GM12875 (cell line): ENCODE data around the gene BCL11B.

Experiments
- H3K4me3 ChIP-seq: one replicate; pipeline ENCODE4 v1.5.1; 2011; ENCODE audit warnings: low read depth, low read length, control low read depth
- TF ChIP-seq, protein P1 (sequence below): IDR thresholded peaks from 2 replicates; pipeline ENCODE4 v1.5.1; 2011; ENCODE audit warnings: low read depth, mild to moderate bottlenecking, control low read depth, inconsistent platforms, low read length, moderate library complexity, borderline replicate concordance; ENCODE audit not compliant: insufficient read depth

Gene BCL11B

DNA sequence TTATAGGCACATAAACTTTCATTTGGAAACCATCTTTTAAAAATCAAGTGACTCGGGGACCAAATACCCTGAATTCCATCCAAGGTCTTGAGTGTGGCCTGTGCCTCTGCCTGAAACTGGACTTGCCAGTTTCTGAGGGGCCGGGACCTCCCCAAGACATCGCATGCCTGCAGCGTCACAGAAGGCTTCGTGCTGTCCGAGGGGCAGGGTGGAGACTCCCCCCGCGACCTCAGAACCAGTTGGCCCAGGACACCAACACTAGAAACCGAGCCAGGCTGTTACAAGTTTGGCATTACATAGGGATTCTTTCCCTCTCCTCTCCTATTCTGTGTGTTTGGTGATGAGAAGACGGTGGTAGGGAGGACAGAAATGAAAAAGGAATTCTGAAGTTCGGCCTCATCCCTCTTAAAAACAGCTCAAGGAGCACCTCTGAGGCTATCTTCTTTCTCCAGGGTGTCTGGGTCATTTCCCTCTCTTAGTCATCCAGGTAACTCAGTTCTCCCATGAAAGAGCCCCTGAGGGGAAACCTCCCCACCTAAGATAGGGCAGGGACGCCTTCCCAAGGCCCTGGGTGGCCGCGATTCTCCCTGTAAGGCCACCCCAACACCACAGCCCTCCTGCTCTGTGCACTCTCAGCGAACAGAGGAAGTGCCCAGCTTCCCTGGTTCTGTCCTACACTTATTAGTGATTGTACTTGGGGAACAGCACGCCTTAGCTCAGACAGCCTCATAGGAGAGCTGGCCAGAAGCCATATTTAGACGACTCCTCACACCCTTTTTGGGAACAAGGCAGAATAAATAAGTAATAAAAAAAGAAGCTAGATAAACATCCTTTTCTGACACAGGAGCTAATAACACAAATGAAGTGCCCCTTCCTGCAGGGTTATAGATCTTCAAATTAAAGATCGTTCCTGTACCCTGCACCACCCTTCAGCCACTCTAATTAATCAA, 93.8 kb downstream of the BCL11B start:
- TF ChIP-seq, protein P1, sequence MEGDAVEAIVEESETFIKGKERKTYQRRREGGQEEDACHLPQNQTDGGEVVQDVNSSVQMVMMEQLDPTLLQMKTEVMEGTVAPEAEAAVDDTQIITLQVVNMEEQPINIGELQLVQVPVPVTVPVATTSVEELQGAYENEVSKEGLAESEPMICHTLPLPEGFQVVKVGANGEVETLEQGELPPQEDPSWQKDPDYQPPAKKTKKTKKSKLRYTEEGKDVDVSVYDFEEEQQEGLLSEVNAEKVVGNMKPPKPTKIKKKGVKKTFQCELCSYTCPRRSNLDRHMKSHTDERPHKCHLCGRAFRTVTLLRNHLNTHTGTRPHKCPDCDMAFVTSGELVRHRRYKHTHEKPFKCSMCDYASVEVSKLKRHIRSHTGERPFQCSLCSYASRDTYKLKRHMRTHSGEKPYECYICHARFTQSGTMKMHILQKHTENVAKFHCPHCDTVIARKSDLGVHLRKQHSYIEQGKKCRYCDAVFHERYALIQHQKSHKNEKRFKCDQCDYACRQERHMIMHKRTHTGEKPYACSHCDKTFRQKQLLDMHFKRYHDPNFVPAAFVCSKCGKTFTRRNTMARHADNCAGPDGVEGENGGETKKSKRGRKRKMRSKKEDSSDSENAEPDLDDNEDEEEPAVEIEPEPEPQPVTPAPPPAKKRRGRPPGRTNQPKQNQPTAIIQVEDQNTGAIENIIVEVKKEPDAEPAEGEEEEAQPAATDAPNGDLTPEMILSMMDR = no peak
- H3K4me3 ChIP-seq = no peak overlapping the region

DNA sequence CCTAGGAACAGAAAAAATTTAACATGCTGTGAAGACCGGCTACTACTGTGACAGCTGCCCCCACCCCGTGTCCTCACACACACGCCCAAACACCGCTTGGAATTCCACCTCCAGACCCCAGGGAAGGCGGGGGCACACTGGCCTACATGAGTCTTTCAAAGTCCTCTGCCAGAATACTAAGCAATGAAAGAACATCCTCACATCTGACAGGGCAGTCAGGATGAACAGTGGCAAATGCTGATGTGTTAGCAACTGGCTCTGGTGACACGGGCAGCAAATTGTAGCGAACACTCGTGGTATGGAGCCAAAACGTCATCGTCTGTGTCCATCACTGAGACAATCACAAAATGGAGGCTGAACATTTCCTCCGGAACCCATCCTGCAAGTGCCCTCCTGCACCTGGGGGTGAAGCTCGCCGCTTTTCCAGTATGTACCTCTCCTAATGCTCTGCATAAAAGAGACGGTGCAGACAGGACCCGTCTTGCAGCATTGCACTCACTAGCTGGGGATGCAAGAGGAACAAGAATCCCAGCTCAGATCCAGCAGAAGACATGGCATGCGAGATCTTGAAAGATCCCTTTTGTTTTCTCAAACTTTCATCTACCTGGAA, 94.8 kb downstream of the BCL11B start:
- TF ChIP-seq, protein P1 = no peak
- no peak overlapping the region for H3K4me3 ChIP-seq

DNA sequence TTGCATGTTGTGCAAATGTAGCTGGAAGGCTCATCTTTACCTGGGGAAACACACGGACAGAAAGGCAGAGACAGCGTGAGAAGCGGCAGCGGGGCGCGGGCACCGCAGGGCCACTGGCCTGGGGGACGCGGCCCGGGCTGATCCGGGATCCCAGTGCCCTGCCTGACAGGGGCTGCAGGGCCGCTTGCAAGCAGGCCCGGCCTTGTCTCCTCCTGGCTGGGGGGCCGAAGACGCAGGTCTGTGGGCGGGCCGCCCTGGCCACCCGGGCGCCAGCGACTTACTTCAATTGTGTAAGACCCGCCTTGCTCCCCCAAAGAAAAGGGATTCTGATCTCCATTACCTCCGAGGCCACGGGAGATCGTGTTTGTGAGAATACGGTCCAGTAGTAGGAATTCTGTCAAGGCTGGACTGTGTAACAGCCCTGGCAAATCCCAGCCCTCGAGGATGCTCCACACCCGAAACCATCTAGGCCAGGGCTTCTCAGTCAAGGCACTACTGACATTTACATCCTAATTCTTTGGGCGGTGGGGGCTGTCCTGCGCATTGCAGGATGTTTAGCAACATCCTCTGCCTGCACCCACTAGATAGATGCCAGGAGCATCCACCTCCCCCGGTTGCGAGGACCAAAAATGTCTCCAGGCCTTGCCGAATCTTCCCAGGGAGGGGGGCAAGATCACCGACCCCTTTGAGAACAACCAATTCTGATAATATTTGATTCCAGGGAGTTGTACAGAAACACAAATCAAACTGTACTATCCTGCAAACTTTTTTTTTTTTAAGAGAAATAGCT, 95.6 kb downstream of the BCL11B start:
- H3K4me3 ChIP-seq = no peak overlapping the region
- TF ChIP-seq, protein P1 = no peak

DNA sequence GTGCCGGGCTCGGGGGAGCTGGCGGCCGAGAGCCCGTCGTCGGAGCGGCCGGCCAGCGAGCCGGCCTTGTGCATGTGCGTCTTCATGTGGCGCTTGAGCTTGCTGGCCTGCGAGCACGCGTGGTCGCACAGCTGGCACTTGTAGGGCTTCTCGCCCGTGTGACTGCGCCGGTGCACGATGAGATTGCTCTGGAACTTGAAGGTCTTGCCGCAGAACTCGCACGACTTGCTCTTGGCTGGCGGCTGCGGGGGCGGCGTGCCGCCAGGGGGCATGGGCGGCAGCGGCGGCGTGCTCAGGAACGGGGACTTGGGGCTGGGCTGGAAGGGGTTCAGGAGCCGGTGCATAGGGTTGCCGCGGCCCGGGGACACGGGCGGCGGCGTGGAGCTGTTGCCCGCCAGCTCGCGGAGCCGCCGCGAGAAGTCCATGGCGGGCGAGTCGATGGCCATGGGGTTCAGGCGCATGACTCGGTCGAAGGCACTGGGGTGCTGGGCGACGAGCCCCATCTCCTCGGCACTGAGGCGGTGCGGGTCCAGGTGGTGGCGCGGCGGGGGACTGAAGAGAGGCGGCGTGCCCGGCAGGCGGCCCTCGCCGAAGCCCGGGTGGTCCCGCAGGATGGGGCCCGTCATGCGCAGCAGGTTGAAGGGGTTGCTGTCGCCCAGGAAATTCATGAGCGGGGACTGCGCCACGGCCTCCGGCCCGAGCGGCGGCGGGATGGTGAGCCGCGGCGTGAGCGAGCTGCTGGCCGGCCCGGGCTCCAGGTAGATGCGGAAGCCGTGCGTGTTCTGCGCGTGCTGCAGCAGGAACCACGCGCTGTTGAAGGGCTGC, 96.5 kb downstream of the BCL11B start:
- TF ChIP-seq, protein P1 = no peak

DNA sequence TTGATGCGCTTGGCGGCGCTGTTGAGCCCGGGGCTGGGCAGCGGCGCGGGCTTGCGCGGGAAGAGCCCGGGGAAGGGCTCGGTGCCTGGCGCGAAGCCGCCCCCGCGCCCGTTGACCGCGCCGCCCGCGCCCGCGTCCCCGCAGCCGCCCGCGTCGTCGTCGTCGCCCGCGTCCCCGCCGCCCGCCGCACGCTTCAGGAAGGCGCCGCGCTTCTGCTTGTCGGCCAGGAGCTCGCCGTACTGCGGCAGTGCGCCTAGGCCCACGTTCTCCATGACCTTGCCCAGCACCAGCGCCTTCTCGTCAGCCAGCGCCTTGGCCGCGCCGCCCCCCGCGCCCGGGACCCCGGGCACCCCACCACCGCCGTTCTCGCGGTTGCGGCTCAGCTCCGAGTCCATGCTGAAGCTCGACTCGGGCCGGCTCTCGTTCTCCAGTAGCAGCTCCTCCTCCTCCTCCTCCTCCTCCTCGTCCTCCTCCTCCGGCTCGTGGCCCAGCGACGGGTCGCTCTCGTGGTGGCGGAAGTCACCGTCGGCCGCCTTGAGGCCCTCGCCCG, 97.2 kb downstream of the BCL11B start:
- H3K4me3 ChIP-seq = no peak overlapping the region
- TF ChIP-seq, protein P1 = no peak

More for the DNA sequence above, 96.5 kb downstream of the BCL11B start:
- no peak overlapping the region for H3K4me3 ChIP-seq
